Stimulated activated CD4-positive, alpha-beta T cell treated with anti-CD3 and anti-CD28 coated beads, Interleukin-2, amount 100 ng/mL, for 24 hours (primary cell): Measurements from ENCODE around the gene BANP.
"Not testable (repeated sequence)": the region's sequence is repeated elsewhere in the genome, so short reads cannot be mapped to it uniquely, and the experiment has no call there.

Experiments used
- DNase-seq, 2 donors: peaks; one replicate each; pipeline ENCODE4 v3.0.0-alpha.2; 2020

The BANP gene

DNA sequence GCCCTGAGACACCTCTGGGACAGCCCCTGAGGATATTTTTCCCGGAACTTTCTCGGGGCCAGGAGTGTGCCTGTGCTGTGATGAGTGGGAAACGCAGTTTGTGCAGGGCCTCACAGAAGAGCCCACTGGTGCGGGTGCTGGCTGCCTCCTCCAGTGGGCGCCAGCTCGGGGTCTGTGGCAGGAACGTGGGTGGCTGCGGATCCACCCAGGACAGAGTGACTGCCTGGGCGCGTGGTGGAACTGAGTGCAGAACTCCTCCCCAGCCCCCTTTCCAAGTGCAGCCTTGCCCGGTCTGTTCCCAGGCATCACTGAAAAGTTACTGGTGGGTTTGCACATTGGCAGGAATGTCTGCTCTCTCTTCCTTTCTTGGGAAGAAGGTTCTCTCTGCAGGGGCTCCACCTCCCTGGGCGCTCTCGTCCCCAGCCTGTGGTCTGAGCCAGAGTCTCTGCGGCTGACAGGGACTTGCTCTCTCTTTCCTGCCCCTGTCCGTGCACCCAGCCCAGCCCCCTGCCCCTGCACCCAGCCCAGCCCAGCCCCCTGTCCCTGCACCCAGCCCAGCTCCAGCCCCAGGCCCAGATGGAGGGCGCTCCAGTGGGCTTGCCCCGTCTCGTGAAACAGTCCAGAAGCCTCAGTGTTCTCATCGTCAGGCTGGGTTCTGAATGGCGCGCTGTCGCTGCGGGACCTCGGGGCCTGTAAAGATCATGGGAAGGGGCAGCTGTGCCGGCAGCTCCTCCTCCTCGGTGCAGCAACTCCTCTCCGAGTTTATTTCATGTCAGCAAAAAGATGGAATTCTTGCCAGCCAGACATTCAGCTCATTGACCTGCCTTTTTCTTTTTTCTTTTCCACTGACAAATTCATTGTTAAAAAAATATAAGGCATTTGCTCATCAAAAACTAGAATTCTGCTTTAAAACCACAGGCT lies 117.5 kb downstream of the BANP start:
- no peak for DNase-seq

DNA sequence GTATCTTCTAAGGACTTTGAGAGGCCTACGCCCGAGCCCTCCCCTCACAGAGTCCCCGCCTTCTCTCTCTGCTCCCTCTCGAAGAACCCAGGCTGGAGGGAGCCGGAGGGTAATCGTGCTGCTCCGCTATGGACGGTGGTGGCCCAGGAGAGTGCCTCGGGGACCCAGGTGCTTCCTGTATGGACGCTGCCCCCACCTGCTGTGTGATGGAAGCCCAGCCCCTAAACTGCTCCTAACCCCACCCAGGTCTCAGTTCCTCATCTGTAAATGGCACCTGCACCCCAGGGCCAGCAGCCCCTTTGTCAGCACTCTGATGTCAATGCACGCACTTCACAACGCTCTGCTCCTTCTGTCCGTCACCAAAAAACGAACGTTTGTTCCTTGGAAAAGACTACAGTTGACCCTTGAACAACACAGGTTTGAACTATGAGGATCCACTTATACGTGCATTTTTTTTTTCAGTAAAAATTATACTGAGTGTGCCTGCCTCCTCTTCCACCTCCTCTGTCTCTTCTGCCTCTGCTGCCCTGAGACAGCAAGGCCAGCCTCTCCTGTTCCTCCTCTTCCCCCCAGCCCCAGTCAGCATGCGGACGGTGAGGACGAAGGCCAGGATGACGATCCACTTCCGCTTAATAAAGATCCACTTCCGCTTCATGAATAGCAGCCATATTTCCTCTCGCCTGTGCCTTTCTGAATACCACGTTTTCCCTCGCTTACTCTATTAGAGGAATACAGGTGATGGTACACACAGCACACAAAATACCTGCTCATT lies 118.3 kb downstream of the BANP start:
- no peak for DNase-seq

DNA sequence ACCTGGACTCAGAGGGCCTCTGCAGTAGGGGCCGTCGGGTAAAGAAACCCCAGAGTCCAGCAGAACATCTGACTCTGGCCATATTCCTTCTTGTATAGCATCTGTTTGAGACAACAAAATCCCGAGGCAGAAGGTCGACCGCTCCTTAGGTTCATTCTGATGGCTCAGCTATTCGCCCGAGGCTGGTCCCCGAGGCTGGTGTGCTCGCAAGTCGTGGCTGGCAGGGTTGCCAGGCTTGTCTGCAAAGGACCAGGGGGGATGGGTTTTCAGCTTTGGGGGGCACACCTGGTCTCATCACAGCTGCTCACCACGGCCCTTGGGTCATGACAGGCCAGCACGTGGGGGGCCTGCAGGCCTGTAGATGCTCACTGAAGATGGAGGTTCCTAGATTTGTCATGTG lies 119.1 kb downstream of the BANP start:
- no peak for DNase-seq

DNA sequence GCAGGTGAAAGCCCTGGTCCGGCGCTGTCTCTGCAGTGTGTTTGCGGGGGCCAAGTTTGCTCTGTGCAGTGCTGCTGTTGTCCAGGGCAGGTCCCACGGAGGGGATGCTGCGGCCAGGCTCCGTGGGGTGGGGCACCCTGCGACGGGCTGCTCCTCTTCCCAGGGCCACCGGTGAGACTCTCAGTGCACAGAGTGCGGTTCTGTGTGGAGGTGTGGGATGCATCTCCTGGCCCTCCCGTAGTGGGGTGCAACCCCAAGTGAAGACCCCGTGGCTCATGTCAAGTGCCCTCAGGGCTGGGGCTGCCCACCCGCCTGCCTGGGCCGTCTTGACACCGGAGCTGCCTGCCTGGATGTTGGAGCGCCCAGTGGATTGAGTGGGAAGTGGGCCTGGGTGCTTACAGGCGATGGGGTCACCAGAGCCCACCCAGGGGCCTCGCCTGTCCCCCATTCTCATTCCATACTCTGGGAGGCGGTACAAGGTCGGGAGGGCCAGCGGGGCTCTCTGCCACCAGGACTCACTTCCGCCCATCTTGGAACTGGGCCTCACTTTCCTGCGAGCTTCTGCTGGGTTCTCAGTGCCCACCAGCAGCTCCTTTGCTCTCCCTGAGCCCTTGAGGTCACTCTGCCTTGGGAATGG lies 119.9 kb downstream of the BANP start:
- no peak for DNase-seq

DNA sequence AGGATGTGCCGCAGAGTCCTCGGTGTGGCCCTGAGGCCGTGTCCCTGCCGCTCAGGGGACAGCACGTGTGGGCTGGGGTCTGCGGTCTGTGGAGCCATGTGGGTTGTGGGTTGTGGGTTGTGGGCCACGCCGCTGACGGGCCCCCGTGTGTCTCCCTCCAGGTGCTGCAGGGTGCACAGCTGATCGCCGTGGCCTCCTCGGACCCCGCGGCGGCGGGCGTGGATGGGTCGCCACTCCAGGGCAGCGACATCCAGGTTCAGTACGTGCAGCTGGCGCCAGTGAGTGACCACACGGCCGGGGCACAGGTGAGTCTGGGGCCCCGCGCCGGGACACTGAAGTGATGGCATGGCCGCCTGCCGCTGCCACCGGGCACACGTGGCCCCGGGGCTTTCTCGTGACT lies 120.7 kb downstream of the BANP start:
- no peak for DNase-seq

DNA sequence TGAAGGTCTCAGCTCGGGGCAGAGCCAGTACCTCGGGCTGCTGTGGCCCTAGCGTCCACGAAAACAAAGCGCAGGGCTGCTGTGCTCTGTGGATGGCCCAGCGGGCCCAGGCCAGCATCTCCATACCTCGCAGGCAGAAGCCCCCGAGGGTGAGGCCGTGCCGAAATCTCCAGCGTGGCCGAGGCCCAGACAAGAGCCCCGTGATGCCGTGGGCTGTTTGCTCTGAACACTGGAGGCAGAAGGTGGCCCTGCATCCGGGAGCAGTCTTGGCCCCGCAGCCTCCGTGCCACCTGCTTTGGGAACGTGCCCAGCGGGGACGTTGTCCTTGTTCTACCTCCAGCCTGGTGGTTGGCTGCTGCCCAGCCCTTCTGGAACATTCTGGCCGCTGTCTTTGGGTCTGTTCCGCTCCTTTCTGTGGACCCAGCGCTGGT lies 121.4 kb downstream of the BANP start:
- no peak for DNase-seq

DNA sequence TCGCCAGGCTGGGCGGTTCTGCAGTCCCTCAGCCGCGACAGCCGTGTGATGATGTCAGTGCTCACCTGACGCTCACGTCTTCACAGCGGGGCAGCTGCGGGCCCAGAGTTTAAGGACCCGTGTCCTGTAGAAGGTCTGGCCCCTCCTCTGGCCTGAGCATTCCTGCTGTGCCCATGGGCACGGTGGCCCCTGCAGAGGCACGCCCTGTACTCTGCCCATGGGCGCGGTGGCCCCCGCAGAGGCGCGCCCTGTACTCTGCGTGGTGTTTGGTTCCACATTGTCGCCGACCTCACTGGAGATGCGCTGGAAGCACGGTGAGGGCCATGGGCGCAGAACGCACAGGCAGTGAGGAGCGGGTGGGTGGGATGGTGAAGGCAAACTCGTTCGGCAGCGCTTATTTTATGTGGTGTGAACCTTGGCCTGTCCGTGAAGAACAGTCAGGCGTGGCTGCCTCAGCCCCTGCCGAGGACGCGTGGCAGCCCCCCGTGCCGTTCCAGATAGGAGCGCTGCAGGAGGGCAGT lies 122.0 kb downstream of the BANP start:
- DNase-seq: no peak

DNA sequence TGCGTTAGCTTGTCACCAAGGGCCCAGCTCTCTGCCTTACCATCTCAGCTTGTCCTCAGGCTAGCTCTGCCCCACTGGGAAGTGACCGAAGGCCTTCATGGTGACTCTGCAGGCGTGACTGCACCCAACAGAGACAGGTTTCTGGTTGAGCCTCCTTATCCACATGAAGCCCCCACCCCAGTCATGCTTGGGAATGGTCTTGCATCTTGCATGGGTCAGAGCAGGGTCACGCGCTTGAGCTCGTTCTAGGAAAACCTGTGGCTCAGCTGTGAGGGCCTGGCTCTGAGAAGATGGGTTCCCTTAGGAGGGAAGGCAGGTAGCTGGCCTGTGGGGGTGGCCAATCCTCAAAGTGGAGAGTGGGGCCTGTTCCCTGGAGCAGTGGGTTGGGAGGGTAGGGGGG lies 122.8 kb downstream of the BANP start:
- no peak for DNase-seq

DNA sequence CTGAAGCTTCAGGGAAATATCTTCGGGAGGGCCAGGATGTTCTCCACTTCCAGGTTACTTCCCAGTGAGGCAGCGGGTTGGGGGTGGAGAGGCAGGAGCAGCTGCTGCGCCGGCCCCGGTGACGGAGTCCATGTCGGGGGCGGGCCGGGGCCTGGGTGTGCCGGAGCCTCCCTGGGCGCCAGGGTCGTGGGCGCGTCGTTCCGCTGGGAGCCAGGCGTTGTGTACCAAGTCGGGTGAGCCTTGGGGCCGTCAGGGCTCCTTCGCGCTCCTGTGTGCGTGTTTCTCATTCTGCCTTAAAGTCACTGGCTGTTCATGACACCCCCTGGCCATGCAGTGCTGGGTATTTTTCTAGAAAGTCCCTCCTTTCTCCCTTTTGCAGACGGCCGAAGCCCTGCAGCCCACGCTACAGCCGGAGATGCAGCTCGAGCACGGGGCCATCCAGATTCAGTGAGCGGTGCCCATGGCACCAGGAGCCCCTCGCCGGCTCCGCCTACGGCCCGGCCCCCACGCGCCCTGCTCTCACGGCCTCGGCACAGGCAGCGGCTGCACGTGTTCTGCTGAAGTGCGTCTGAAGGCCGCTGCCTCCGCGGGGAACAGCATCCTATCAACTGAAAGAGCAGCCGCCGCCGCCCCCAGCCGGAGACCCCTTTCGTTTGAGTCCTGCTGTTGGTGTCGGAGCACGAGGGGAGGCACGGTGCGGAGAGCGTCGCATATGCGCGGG lies 125.1 kb downstream of the BANP start:
- no peak for DNase-seq

DNA sequence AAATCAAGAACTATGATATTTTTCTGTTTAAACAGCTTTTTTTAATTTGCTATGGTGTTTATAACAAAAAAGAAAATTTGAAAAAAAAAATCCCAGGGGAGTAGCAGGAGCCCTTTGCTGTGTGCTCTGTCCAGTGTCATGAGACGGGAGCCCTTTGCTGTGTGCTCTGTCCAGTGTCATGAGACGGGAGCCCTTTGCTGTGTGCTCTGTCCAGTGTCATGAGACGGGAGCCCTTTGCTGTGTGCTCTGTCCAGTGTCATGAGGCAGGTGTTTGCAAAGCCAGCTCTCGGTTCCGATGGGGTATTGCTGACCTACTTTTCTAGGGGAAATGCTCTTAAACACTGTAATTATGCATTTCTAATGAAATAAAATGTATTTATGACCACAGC lies 125.7 kb downstream of the BANP start:
- DNase-seq: not testable (repeated sequence)

DNA sequence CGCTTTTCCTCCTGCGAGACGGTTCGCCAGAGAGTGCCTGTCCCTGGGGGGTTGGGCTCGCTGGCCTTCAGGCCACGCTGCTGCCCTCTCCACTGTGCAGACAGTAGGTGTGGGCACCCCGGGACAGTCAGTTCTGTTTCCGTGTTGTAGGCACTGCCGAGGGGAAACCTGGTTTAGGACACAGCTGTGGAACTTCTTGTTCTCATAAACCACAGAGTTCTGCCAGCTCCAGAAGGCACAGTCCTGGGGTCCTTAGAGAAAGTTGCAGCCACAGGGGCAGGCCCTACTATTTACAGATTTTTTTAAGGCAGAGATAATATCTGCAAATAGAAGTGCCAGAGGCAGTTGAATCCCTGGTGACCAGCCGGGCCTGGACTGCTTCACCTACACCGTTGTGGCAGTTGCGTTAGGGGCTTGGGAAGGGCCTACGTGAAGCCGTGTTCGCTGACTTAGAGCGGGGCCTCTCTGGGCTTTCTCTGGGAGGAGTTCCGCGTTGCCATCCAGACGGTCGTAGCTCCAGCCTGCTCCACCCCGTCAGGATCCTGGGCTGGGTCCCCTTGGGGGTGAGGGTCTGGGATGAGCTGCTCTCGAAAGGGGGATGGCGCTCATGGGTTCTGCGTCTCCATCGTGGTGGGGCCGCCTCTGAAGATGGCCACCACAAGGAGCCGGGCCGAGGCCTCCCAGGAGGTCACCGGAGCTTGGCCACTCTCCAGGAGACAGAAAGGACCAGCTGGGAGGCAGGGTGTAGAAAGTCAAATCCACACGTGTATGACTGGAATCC lies 126.3 kb downstream of the BANP start:
- DNase-seq: no peak

DNA sequence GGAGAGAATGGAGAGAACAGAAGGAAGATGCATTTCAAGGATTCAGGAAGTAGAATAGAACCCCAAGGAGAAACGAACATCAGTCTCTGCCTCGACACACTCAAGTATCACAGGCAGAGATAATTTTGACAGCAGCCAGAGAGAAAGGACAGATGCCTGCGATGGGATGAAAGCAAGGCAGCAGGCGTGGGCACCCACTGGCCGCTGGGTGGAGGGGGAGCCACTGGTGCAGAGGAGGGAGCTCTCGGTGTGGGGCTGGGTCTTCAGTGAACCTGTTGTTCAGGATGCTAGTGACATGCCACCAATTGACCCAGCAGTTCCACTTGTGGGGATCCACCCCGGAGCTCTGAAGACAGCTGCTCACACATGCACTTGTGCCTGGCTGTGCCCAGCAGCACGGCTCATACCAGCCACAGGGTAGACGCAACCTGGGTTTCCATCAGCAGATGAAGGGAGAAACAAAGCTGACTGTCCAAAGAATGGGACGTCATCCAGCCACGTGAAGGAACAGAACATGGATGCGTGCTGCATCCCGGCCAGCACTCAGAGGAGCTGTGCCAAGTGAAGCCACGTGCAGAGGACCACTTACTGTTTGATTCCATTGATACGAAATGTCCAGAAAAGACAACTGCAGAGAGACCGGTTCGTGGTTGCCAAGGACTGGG lies 127.0 kb downstream of the BANP start:
- no peak for DNase-seq

DNA sequence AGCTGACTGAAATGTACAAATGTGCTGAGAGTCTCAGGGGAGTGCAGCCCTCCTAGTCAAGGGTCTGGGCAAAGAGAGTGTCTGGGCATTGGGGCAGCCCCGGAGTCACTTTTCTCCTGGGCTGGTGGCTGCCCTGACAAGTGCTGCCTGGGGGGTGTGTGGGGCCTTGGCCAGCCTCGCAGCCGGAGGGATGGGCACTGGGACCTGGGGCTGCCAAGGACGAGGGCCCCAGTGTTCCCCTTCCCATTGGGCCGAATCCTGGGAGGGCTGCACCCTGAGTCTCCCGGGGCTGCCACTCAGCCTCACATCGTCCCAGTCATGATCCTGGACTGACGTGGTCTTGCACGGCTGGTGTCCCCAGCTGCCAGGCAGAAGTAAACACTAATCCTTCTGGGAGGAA lies 132.3 kb downstream of the BANP start:
- no peak for DNase-seq

DNA sequence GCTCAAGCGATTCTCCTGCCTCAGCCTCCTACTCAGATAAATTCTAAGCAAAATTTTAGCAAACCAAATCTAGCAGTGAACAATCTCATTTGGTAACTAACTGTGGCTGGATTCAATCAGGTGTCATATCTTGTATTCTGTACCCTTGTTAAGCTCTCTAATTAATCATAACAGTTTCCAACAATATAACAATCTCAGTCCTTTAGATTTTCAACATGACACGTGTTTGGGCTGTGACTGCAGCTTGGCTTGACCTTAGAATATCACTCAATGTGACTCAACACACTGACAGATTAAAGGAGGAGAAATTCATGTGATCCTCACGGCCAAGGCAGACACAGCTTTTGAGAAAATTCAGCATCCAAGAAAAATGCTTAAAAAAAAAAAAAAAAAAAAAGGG lies 133.6 kb downstream of the BANP start:
- no peak for DNase-seq

DNA sequence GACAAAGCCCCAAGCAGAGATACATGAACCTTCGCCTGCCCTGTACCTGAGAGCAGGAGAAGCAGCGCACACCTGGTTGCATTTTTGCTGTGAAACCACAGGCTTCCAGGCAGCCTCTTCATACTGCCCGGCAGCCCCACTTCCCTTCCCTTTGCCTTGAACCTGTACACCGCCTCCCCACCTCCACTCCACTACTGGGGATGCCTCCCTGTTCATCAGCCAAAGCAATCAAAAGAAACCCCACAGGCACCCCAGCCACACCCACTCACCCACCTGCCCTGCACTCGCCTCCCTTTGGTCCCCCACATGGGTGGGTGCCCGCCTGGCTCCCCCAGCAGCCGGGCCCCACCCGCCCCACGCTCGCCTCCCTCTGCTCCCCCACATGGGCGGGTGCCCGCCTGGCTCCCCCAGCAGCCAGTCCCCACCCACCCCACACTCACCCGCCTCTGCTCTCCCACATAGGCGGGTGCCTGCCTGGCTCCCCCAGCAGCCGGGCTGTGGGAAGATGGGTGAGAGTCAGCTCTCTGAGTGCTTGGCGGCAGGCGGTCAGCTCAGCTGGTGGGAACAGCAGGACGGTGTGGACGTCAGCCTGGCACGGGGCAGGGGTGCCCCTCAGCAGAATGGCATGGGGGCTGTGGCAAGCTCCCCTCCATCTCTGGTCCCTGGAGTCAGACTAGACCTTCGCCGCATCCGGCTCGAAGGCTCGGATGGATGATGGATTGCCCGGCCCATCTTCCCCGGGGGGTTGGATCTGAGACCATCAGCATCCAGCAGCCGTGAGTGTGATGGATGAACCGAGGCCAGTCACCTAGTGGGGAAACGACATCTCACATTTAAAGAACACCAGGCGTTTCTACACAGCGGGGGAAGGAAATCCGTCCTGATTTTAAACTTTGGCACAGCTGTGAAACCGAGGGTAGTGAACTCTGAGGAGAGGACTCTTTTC lies 135.6 kb downstream of the BANP start:
- DNase-seq: no peak

DNA sequence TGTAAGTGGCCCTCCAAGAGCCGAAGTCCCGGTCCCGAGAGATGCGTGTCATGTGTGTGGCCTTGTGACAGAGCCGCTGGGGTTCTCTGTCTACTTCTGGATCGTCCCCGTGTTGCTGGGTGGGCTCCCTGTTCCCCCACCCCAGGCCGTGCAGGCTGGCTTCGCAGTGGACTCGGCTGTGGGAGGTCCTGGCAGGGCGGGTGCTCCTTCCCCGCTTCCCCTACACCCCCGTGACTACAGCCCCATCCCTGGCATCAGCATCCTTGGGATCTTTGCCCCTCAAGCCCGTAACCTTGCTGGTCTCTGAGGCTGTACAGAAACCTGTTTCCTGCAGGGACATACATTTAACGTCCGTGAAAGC lies 136.3 kb downstream of the BANP start:
- no peak for DNase-seq

DNA sequence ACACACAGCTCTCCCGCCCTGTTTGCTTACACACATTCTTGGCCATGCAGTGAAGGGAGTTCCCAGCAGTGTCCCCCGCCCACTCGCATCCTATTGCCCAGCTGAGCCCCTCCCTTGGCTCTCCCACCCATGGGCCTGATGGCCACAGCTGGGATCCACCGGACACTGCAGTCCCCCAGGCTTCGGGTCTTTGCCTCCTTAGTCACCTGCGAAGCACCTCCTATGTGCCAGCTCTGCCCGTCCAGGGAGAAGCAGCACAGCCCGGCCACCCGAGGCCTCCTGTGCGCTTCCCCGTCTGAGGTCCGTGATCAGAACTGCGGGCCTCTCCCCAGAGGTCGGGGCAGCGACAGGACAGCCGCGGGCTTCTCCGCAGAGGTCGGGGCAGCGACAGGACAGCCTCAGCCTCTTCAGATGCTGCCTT lies 136.9 kb downstream of the BANP start:
- no peak for DNase-seq

DNA sequence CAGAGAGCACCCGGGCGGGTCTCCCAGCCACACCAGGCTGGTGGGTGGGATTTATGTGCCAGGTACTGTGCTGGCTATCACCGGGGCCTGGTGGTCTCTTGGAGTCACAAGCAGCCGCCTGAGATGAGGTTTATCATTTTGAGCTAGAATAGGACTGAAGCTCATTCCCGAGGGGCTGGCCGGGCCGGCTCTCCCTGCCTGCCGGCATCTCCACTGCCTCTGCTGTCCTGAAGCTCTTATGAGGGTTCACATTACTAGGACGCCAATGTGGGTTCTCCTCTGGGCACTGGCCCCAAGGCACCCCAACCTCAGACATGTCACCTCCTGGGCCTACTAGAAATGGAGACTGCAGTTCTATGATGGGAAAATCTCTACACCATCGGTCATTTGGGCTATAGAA lies 137.4 kb downstream of the BANP start:
- not testable (repeated sequence) for DNase-seq

DNA sequence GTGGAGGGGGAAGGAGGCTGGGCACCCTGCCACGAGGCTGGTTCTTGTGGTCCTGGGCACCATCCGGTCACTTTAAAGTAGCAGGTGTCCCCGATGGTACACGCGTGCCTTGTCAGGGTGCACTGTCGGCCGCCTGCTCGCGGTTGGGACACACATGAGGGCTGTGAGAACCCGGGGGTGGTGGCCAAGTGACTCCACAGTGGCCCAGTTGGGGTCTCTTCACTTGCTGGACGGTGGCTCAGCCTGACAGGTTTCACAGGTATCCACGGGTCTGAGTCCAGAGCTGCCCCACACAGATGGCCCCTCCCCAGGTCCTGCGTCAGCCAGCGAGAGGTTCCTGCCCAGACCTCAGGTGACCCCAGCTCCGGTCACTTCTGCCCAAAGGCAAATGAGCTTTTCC lies 137.8 kb downstream of the BANP start:
- DNase-seq: not testable (repeated sequence)
